ENCODE data around the gene VPS33B.
"Not testable (repeated sequence)": the region's sequence is repeated elsewhere in the genome, so short reads cannot be mapped to it uniquely, and the experiment has no call there.

The VPS33B gene

DNA sequence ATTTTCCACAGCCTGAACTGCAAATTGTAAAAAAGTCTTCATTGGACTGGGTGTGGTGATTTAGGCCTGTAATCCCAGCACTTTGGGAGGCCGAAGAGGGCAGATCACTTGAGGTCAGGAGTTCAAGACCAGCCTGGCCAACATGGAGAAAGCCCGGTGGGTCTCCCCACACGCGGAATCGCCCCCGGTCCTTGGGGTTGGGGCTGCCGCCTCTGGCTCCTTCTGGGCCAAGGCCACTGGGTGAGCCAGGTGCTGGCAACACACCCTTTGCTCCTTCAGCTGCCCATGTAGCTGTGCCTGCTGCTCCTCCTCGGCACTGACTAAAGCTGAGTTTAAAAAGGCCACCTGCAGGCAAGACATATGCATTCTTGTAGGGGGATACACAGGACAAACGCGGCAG is 9.4 kb upstream of the VPS33B start:
- DNase-seq, result no peak

DNA sequence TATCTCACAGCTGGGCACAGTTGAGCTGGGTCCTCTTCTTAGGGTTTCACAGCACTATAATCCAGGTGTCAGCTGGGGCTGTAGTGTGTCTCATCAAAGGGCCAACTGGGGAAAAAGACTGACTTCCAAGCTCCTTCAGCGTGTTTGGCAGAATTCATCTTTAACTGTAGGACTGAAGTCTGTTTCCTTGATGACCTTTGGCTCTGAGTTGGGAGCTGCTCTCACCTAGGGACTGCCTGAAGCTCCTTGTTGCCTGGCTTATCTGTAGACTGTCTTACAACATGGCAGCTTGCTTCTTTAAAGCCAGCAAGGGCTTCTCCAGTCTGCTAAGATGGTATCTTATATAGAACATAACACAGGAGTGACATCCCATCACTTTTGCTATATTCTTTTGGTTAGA is 5.3 kb upstream of the VPS33B start:
- DNase-seq, result no peak

DNA sequence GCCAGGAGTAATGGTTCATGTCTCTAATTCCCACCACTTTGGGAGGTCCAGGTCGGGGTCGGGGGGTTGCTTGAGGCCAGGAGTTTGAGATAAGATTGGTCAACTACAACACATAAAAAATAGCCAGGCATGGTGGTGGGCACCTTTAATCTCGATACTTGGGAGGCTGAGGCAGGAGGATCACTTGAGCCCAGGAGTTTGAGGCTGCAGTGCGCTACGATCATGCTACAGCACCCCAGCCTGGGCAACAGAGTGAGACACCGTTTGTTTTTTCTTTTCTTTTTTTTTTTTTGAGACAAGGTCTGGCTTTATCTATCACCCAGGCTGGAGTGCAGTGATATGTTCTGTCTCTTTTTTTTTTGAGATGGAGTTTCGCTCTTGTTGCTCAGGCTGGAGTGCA is 1.3 kb upstream of the VPS33B start:
- DNase-seq, result no peak

- no peak for DNase-seq
Observed at GRCh38 chr15:91022832-91023129, 387 bp upstream of the VPS33B start.

GRCh38 chr15:91021516-91022074 is 799 bp downstream of the VPS33B start:
- DNase-seq, result peak; percentile 10

DNA sequence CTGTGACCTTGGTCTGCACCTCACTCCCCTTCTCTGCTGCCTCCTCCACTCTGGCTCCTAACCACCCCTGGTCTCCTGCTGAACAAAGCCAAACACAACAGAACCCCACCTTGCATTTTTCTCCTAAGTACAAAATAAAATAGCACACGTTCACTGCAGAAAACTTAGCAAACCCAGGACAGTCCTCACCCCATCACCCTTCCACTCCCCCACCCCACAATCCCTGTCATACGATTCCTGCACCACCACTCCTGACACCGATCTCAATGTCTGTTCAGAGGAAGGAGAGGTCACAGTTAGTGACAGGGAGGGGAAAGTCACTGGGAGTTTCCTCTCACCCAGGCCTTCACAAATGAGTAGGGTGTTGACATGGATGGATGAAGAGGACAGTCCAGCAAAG is 4.2 kb downstream of the VPS33B start:
- no peak for DNase-seq

DNA sequence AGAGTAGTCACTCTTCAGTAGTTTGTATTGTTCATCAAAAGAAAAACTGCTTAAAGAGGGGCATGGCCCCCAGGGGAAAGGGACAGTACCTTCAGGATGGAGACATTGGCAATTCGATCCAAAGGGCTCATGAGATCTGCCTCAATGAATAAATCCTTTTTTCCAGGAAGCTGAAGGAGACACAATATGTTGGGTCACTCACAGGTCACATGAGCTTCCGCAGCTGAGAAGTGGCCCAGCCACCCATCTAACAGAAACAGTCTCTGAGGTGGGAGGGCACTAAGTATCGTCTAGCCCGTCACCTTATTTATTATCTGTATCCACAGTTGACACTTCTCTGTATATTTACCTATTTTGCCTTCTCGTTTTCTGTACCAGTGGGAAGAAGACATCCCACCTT is 4.7 kb downstream of the VPS33B start:
- DNase-seq, result no peak

GRCh38 chr15:91013701-91014100 is 8.7 kb downstream of the VPS33B start:
- not testable (repeated sequence) for DNase-seq

GRCh38 chr15:91007266-91007665 is 15.1 kb downstream of the VPS33B start:
- no peak for DNase-seq

DNA sequence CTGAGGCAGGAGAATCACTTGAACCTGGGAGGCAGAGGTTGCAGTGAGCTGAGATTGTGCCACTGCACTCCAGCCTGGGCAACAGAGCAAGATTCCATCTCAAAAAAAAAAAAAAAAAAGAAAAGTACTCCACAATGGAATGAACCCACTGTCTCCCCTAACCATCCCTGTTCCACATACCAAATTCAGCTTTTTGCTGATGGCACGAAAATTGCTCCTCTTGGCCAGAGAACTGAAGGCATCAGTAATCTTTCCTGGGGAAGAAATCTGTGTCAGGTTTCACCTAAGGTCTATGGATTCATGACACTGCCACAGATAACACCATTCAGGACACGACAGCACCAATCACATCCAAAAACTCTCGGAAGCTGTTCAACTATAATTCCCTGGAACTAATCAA is 21.2 kb downstream of the VPS33B start:
- DNase-seq, result no peak

GRCh38 chr15:90998737-90999136 is 23.7 kb downstream of the VPS33B start:
- no peak for DNase-seq

DNA sequence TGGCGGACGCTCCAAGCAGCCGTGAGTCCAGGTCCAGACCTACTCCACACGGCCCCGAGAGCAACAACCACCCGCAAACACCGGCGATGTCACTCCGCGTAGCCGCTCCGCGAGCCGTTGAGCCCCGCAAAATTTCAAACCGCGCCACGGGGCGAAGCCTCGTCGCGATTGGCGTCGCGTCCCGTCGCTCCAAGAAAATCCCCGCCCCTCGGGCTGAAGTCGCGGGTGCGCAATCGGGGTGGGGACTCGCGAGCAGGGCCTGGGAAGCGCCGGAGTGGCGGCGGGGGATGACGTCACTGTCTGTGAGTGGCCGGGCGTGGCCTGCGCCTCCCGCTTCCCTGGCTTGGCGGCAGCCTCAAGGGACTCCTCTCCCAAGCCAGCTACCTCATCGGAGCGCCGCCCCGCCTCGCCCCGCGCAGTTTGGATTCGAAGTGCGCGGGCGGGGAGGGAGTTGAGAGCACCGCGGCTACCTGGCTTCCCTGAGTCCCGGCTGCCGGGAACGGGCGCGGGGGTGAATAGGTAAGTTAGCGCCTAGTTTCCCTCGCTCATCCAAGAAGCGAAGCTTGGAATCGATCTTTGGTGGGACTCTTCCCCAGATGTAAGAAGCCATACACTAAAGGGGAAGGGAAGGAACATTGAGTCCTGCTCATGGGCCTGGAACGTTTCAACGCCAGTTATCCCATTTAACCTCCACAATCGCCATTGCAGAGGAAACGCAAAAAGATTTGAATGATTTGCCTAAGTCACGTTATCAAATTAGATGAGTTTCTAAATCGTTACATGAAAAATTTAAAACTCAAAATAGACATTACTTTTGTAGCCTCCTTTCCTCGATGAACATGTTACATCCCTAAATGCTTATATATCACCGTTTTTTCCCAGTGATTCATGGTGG is 27.7 kb downstream of the VPS33B start, which contains the start of gene PRC1:
TSS of gene PRC1 (minus strand) at position 119 of the 895 bp plus-strand sequence. CDS start at position 1, 118 bp downstream.
- peak; percentile 99 for DNase-seq

GRCh38 chr15:90994059-90994416 is 28.4 kb downstream of the VPS33B start:
- no peak for DNase-seq

GRCh38 chr15:90991587-90992285 is 30.7 kb downstream of the VPS33B start:
- DNase-seq, result no peak

GRCh38 chr15:90990446-90990845 is 31.9 kb downstream of the VPS33B start:
- no peak for DNase-seq

DNA sequence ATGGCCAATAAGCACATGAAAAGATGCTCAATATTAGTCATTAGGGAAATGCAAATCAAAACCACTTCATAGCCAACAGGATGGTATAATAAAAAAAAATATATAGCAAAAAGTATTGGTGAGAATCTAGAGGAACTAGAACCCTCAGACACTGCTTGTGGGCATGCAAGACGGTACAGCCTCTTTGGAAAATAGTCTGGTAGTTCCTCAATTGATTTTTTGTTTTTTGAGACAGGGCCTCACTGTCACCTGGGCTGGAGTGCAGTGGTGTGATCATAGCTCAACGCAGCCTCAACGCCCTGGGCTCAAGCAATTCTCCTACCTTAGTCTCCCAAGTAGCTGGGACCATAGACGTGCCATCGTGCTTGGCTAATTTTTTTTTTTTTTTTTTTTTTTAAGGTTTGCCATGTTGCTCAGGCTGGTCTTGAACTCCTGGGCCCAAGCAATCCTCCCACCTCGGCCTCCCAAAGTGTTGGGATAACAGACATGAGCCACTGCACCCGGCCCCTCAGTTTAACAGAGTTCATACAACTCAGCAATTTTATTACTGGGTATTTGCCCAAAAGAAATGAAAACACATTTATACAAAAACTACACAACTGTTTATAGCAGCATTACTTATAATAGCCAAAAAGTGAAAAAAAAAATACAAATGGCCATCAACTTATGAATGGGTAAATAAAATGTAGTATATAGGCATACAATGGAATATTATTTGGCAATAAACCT is 33.2 kb downstream of the VPS33B start:
- no peak for DNase-seq

DNA sequence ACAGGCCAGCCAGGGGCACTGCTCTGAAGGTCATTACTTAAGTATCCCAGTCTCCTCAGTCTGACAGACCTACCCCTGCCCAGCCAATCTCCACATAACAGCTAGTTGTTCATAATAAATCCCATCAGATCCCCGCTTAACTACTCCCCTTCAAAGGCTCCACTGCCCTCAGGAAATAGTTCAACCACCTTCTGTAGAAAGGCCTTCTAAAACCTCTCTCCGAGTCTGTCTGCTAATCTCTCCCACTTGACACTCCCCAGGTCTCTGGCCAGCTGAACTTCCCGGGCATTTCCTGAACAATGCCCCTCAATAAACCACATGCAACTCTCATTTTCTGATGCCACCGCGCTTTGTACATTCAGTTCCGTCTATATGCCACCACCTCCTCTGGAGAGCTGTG is 34.1 kb downstream of the VPS33B start:
- no peak for DNase-seq

- DNase-seq, result no peak
Observed at GRCh38 chr15:90987561-90988141, 34.7 kb downstream of the VPS33B start.

DNA sequence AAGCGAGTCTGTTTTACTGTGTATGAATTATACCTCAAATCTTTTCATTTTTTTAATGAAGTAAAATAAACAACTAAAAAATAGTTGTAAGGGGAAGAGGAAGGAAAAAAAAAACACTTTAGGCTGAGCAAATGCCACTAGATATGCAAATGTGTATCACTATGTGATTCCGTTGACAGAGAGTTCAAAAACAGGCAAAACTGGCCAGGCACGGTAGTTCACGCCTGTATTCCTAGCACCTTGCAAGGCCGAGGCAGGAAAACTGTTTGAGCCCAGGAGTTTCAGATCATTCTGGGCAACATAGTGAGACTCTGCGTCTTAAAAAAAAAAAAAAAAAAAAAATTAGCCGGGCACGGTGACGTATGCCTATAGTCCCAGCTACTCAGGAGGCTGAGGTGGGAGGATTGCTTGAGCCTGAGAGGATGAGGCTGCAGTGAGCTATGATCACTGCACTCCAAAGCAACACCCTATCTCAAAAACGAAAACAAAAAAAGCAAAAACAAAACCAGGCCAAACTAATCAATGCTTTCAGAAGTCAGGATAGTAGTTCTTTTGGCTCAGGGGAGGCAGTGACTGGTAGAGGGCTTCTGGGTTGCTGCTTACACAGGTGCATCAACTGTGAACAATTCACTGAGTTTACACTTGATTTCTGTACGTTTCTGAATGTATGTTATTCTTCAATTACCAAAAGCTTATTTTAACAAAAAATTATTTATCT is 35.4 kb downstream of the VPS33B start:
- DNase-seq, result no peak

DNA sequence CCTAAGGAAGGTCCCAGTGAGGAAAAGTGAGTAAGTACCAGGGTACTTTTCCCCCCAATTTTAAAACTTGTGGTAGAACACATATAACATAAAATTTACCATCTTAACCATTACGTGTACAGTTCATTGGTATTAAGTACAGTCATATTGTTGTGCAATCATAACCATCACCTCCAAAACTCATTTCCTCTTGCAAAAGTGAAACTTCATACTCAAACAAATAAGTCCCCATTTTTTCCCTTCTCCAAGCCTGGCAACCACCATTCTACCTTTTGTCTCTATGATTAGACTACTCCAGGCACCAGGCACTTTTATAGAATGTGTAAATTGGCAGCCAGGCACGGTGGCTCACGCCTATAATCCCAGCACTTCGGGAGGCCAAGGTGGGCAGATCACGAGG is 40.3 kb downstream of the VPS33B start:
- no peak for DNase-seq

DNA sequence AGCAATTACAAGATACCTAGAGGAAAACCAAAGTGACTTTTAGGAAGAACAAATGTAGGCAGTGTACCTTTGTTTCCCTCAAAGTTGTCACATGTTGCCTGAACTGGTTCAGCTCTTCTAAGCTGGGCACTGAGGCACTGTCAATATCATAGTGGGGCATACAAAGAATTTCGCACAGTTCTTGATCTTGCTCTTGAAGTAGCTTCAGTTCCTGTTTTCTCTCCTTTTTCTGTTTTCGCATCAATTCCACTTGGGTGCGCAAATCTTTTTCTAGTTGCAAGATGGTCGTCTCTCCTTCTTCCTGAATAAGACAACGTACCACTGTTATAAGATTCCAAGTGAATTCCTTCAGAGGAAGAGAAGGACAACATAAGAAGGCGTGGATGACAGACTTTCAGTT is 40.7 kb downstream of the VPS33B start:
- DNase-seq, result no peak

DNA sequence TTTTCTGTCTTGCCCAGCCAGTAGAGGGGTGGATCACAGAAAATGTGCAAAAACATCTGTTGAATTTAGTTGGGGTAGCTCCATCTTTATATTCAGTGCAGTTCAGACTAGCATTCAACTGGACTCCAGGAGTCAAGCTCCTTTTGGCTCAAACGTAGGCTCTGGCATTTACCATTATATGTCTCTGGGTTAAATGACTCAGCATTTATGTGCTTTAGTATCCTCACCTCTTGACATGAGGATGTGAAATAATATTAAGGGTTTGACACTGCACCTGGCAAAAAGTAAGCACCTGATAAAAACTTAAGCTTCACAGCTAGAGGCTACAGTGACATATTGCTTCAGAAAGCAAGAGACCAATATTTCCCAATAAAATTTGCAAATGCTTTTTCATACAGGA is 42.8 kb downstream of the VPS33B start:
- DNase-seq, result no peak

Data from NCI-H1436 (cell line).